ENCODE data around the gene GAS7.

GAS7 gene

GRCh38 chr17:10136258-10136981 is 62.0 kb downstream of the GAS7 start:
- Histone ChIP-seq H3K4me3 (ENCODE audit: low read depth, low read length) (no peak overlapping the region), H3K27ac (no peak overlapping the region), H3K27me3 (replicated peaks) (no peaks in the 10 kb centered on the region), H3K36me3 (replicated peaks) (no peaks in the 10 kb centered on the region)
- no peak for TF ChIP-seq CTCF (IDR thresholded peaks at IDR 0.05; ENCODE audit: low read depth, low read length, missing control alignments)
- no peak for DNase-seq
- in situ Hi-C loops (cut with HindIII; ENCODE audit: low pct_ligation_motif_present, low sequenced_read_pairs) = no loop called here

- Histone ChIP-seq H3K4me3 (ENCODE audit: low read depth, low read length) (no peak overlapping the region), H3K27ac (no peak overlapping the region), H3K27me3 (replicated peaks) (no peaks in the 10 kb centered on the region), H3K36me3 (replicated peaks) (no peaks in the 10 kb centered on the region)
- no peak for TF ChIP-seq CTCF (IDR thresholded peaks at IDR 0.05; ENCODE audit: low read depth, low read length, missing control alignments)
- DNase-seq = no peak
- in situ Hi-C loops (cut with HindIII; ENCODE audit: low pct_ligation_motif_present, low sequenced_read_pairs) = no loop called here
These were observed 62.7 kb downstream of the GAS7 start for GRCh38 chr17:10135539-10136257.

GRCh38 chr17:10130677-10131076 is 67.7 kb downstream of the GAS7 start:
- TF ChIP-seq CTCF (IDR thresholded peaks at IDR 0.05; ENCODE audit: low read depth, low read length, missing control alignments) = no peak
- no peak for DNase-seq
- no peak overlapping the region for H3K4me3 ChIP-seq (ENCODE audit: low read depth, low read length)
- H3K36me3 ChIP-seq (replicated peaks) = no peaks in the 10 kb centered on the region
- H3K27me3 ChIP-seq (replicated peaks) = no peaks in the 10 kb centered on the region
- no peak overlapping the region for H3K27ac ChIP-seq
- in situ Hi-C loops (cut with HindIII; ENCODE audit: low pct_ligation_motif_present, low sequenced_read_pairs) = no loop called here

DNA sequence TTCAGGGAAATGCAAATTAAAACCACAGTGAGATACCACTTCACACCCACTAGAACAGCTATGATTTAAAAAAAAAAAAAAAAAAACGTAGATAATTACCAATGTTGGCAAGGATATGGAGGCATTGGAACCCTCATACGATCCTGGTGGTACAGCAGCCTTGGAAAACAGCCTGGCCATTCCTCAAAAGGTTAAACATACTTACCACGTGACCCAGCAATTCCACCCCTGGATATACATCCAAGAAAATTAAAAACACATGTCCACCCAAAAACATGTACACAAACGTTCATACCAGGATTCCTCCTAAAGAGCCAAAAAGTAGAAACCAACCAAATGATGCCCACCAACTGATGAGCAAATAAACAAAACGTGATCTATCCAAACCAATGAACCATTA is 68.1 kb downstream of the GAS7 start:
- Histone ChIP-seq H3K4me3 (ENCODE audit: low read depth, low read length) (no peak overlapping the region), H3K27me3 (replicated peaks) (no peaks in the 10 kb centered on the region), H3K27ac (no peak overlapping the region), H3K36me3 (replicated peaks) (no peaks in the 10 kb centered on the region)
- no peak for DNase-seq
- TF ChIP-seq CTCF (IDR thresholded peaks at IDR 0.05; ENCODE audit: low read depth, low read length, missing control alignments) = no peak
- in situ Hi-C loops (cut with HindIII; ENCODE audit: low pct_ligation_motif_present, low sequenced_read_pairs) = no loop called here

DNA sequence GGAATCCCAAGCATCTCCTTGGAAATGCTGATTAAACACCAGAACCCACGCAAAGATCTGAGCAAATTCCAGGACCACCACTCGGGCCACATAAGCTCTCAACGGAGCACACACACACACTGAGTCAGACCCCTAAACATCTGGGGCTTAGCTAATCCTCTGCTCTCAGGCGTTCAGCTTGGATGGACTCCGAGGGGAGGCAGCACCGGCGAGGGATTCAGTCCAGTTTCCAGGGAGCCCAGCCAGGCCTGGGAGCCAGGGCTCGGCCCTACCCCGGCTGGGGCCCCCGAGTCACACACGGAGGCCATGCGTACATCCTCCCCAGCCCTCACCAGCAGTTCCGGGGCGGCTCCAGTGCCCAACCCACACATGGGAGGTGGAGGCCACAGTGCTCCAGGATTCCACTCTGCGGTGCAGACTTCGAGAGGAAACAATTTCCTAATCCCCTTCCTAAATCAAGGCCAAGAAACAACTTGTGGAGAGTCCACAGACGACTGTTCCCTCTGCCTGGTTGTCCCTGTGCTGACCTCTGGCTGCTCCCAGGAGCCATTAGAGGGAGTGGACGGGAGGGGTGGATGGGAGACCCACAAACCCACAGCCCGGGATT is 70.5 kb downstream of the GAS7 start:
- in situ Hi-C loops (cut with HindIII; ENCODE audit: low pct_ligation_motif_present, low sequenced_read_pairs) = no loop called here
- Histone ChIP-seq H3K4me3 (ENCODE audit: low read depth, low read length) (no peak overlapping the region), H3K27me3 (replicated peaks) (no peaks in the 10 kb centered on the region), H3K36me3 (replicated peaks) (no peaks in the 10 kb centered on the region), H3K27ac (peak overlapping the region; percentile 40)
- TF ChIP-seq CTCF (IDR thresholded peaks at IDR 0.05; ENCODE audit: low read depth, low read length, missing control alignments) = peak; percentile 6
- peak; percentile 45 for DNase-seq

All from brain microvascular endothelial cell (primary cell).